OCI-LY7 (cell line): ENCODE data around the gene NPC1. TPM values are rescaled to one million over a fixed set of nuclear protein-coding genes. Genes with fewer than 3 reads are reported as not detected.

ENCODE experiments used
- BruUV-seq: library from RNA; stranded (reverse); fragments of 400-500 nt; replicated peaks from 2 replicates; lab custom pipeline; 2021; lab: Mats Ljungman, UMichigan
- CTCF ChIA-PET: fragments of 300-600 bp; sonication (Branson Sonifier 250); formaldehyde crosslinking; loops from one replicate; lab custom pipeline; 2022; ENCODE audit warnings: antibody characterized with exemption; ENCODE audit not compliant: unreplicated experiment; lab: Charles Lee
- POLR2A ChIA-PET: fragments of 300-600 bp; sonication (Branson Sonifier 250); formaldehyde crosslinking; loops from one replicate; lab custom pipeline; 2022; ENCODE audit warnings: antibody characterized with exemption; lab: Charles Lee
- DNase-seq: peaks from one replicate; pipeline ENCODE4 v3.0.0-alpha.2; 2015; ENCODE audit warnings: low spot score
- H2AFZ ChIP-seq: fragments of 200-600 bp; sonication (generic), shearing (Covaris generic); 2 replicates; pipeline ENCODE4 v1.6.1; 2014; ENCODE audit warnings: mild to moderate bottlenecking, antibody characterized with exemption, low read length, moderate library complexity
- H3K27ac ChIP-seq: fragments of 200-600 bp; sonication (generic); 2 replicates; pipeline ENCODE4 v1.5.1; 2014; ENCODE audit warnings: mixed run types, low read depth, mild to moderate bottlenecking, moderate library complexity, low read length, inconsistent platforms; ENCODE audit not compliant: poor library complexity, severe bottlenecking
- H3K36me3 ChIP-seq: fragments of 200-600 bp; sonication (generic); 2 replicates; pipeline ENCODE4 v1.6.1; 2014; ENCODE audit warnings: mild to moderate bottlenecking, antibody characterized with exemption, low read length, moderate library complexity, mixed read lengths; ENCODE audit not compliant: insufficient read depth
- H3K4me1 ChIP-seq: fragments of 200-600 bp; sonication (generic); 2 replicates; pipeline ENCODE4 v1.5.1; 2014; ENCODE audit warnings: mild to moderate bottlenecking, low read length; ENCODE audit not compliant: insufficient read depth, poor library complexity, severe bottlenecking
- H3K4me2 ChIP-seq: fragments of 200-600 bp; sonication (generic); 2 replicates; pipeline ENCODE4 v1.6.1; 2014; ENCODE audit warnings: mild to moderate bottlenecking, low read length
- H3K4me3 ChIP-seq: fragments of 200-600 bp; sonication (generic); 2 replicates; pipeline ENCODE4 v1.5.1; 2014; ENCODE audit warnings: mild to moderate bottlenecking, low read depth, low read length; ENCODE audit not compliant: poor library complexity, severe bottlenecking
- H3K79me2 ChIP-seq: fragments of 200-600 bp; sonication (generic); 2 replicates; pipeline ENCODE4 v1.6.1; 2016; ENCODE audit warnings: low read depth, mild to moderate bottlenecking, low read length, moderate library complexity, mixed read lengths; ENCODE audit not compliant: insufficient read depth
- H3K9me2 ChIP-seq: fragments of 200-600 bp; sonication (generic); 2 replicates; pipeline ENCODE4 v1.6.1; 2016; ENCODE audit warnings: mild to moderate bottlenecking, low read length, mixed read lengths; ENCODE audit not compliant: insufficient read depth
- H3K9me3 ChIP-seq: fragments of 200-600 bp; sonication (generic); 2 replicates; pipeline ENCODE4 v1.6.1; 2014; ENCODE audit warnings: mild to moderate bottlenecking, mixed run types, low read length, mixed read lengths
- H4K20me1 ChIP-seq: fragments of 200-600 bp; sonication (generic); 2 replicates; pipeline ENCODE4 v1.6.1; 2014; ENCODE audit warnings: mild to moderate bottlenecking, antibody characterized with exemption, low read length, moderate library complexity, mixed read lengths; ENCODE audit not compliant: insufficient read depth
- CTCF ChIP-seq: fragments of 200-600 bp; sonication (generic); conservative IDR thresholded peaks from 2 replicates; pipeline ENCODE4 v1.5.1; 2014; ENCODE audit warnings: mild to moderate bottlenecking, antibody characterized with exemption, low read length, moderate library complexity, mixed read lengths
- EZH2phosphoT487 ChIP-seq: fragments of 200-600 bp; sonication (generic); IDR thresholded peaks from 2 replicates; pipeline ENCODE4 v1.6.1; 2018; ENCODE audit warnings: low read depth, borderline replicate concordance, mild to moderate bottlenecking, mixed run types, antibody characterized with exemption, low read length, moderate library complexity, mixed read lengths
- intact Hi-C: fragments of 100-400 bp; cut with micrococcal nuclease; formaldehyde crosslinking; loops from one replicate; pipeline ENCODE4 v1.10.0; 2022; ENCODE audit not compliant: unreplicated experiment
- total RNA-seq, 2 experiments: library from RNA; depleted of rRNA in 1 of 2; stranded (reverse); fragments of >200 nt in 1 of 2; shearing (Covaris generic) in 1 of 2; gene quantifications; 2 replicates each; pipeline ENCODE4 v1.2.3, GENCODE V29; 2014 to 2022

NPC1 gene
- total RNA-seq, 2 experiments from 2014 or later, result 26.0 to 38.9 TPM

GRCh38 chr18:23635283-23636070, 49.2 kb upstream of the NPC1 start:
- CTCF ChIA-PET, result no interaction called here

GRCh38 chr18:23634692-23635091, 48.4 kb upstream of the NPC1 start:
- Histone ChIP-seq H3K79me2 (no peaks in the 10 kb centered on the region), H3K27ac (no peak overlapping the region), H3K4me2 (no peak overlapping the region), H3K9me3 (no peaks in the 10 kb centered on the region), H2AFZ (no peak overlapping the region), H3K36me3 (no peaks in the 10 kb centered on the region), H4K20me1 (no peaks in the 10 kb centered on the region), H3K4me1 (no peaks in the 10 kb centered on the region), H3K4me3 (no peak overlapping the region), H3K9me2 (no peaks in the 10 kb centered on the region)
- ChIA-PET POLR2A (no interaction called here), CTCF (no interaction called here)
- BruUV-seq, result no TSS peak
- TF ChIP-seq EZH2phosphoT487 (no peak), CTCF (no peak)
- DNase-seq, result no peak
- intact Hi-C loops, result no loop called here

More at GRCh38 chr18:23635283-23636070, 49.2 kb upstream of the NPC1 start:
- Histone ChIP-seq H4K20me1 (no peaks in the 10 kb centered on the region), H2AFZ (no peak overlapping the region), H3K4me3 (no peak overlapping the region), H3K36me3 (no peaks in the 10 kb centered on the region), H3K79me2 (no peaks in the 10 kb centered on the region), H3K27ac (no peak overlapping the region), H3K4me1 (no peaks in the 10 kb centered on the region), H3K9me2 (no peaks in the 10 kb centered on the region), H3K9me3 (no peaks in the 10 kb centered on the region), H3K4me2 (no peak overlapping the region)
- POLR2A ChIA-PET, result no interaction called here
- BruUV-seq, result no TSS peak
- TF ChIP-seq CTCF, result no peak
- no peak for TF ChIP-seq EZH2phosphoT487
- no peak for DNase-seq
- intact Hi-C loops, result no loop called here

GRCh38 chr18:23632615-23633014, 46.3 kb upstream of the NPC1 start:
- no peak for DNase-seq
- no peaks in the 10 kb centered on the region for H3K79me2 ChIP-seq
- ChIA-PET CTCF (no interaction called here), POLR2A (no interaction called here)
- no TSS peak for BruUV-seq
- no peak overlapping the region for H2AFZ ChIP-seq
- no peaks in the 10 kb centered on the region for H3K9me2 ChIP-seq
- no peak overlapping the region for H3K27ac ChIP-seq
- no peak overlapping the region for H3K4me2 ChIP-seq
- intact Hi-C loops, result no loop called here
- H4K20me1 ChIP-seq, result no peaks in the 10 kb centered on the region
- no peaks in the 10 kb centered on the region for H3K4me1 ChIP-seq
- no peaks in the 10 kb centered on the region for H3K36me3 ChIP-seq
- no peaks in the 10 kb centered on the region for H3K9me3 ChIP-seq
- TF ChIP-seq CTCF (no peak), EZH2phosphoT487 (no peak)
- H3K4me3 ChIP-seq, result no peak overlapping the region
